NOMO-1 treated with dmso at 0.1 percent for 144 hours (cell line): ENCODE measurements around the gene F10.

Experiments used
- DNase-seq: peaks from one replicate; lab custom pipeline; 2025; ENCODE audit not compliant: unreplicated experiment; lab: John Stamatoyannopoulos, UW

F10 gene

GRCh38 chr13:113086031-113086750 lies 36.4 kb upstream of the F10 start:
- DNase-seq = no peak

- DNase-seq = no peak
These were observed 35.3 kb upstream of the F10 start for GRCh38 chr13:113086991-113087922.

- DNase-seq = no peak
These were observed 34.5 kb upstream of the F10 start for GRCh38 chr13:113087923-113088690.

GRCh38 chr13:113088691-113089020 lies 33.9 kb upstream of the F10 start:
- DNase-seq = no peak

GRCh38 chr13:113089693-113090414 lies 32.7 kb upstream of the F10 start:
- DNase-seq = no peak

- DNase-seq = no peak
These were observed 32.2 kb upstream of the F10 start for GRCh38 chr13:113090415-113090770.

- DNase-seq = no peak
These were observed 31.8 kb upstream of the F10 start for GRCh38 chr13:113090806-113091205.

GRCh38 chr13:113091211-113091771 lies 31.3 kb upstream of the F10 start:
- no peak for DNase-seq

- no peak for DNase-seq
These were observed 30.5 kb upstream of the F10 start for GRCh38 chr13:113091891-113092775.

- DNase-seq = no peak
These were observed 29.6 kb upstream of the F10 start for GRCh38 chr13:113092776-113093579.

- DNase-seq = no peak
These were observed 28.8 kb upstream of the F10 start for GRCh38 chr13:113093580-113094409.

- DNase-seq = no peak
These were observed 28.2 kb upstream of the F10 start for GRCh38 chr13:113094410-113094800.

GRCh38 chr13:113095146-113096051 lies 27.2 kb upstream of the F10 start:
- DNase-seq = no peak

- no peak for DNase-seq
These were observed 26.4 kb upstream of the F10 start for GRCh38 chr13:113096052-113096744.

GRCh38 chr13:113096745-113097305 lies 25.8 kb upstream of the F10 start:
- no peak for DNase-seq

- no peak for DNase-seq
These were observed 24.9 kb upstream of the F10 start for GRCh38 chr13:113097651-113098050.
